Smooth muscle cell of the coronary artery (primary cell): ENCODE results near the gene C14orf119. TPM values are rescaled to one million over a fixed set of nuclear protein-coding genes. Genes with fewer than 3 reads are reported as not detected.

ENCODE experiments used
- total RNA-seq: library from RNA; depleted of rRNA; stranded (reverse); fragments of >200 nt; gene quantifications from 2 replicates; pipeline ENCODE4 v1.2.3, GENCODE V29; 2014; ENCODE audit warnings: low replicate concordance

The C14orf119 gene, protein sequence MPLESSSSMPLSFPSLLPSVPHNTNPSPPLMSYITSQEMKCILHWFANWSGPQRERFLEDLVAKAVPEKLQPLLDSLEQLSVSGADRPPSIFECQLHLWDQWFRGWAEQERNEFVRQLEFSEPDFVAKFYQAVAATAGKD
- 53.4 and 58.8 TPM in 2 replicates for total RNA-seq

DNA sequence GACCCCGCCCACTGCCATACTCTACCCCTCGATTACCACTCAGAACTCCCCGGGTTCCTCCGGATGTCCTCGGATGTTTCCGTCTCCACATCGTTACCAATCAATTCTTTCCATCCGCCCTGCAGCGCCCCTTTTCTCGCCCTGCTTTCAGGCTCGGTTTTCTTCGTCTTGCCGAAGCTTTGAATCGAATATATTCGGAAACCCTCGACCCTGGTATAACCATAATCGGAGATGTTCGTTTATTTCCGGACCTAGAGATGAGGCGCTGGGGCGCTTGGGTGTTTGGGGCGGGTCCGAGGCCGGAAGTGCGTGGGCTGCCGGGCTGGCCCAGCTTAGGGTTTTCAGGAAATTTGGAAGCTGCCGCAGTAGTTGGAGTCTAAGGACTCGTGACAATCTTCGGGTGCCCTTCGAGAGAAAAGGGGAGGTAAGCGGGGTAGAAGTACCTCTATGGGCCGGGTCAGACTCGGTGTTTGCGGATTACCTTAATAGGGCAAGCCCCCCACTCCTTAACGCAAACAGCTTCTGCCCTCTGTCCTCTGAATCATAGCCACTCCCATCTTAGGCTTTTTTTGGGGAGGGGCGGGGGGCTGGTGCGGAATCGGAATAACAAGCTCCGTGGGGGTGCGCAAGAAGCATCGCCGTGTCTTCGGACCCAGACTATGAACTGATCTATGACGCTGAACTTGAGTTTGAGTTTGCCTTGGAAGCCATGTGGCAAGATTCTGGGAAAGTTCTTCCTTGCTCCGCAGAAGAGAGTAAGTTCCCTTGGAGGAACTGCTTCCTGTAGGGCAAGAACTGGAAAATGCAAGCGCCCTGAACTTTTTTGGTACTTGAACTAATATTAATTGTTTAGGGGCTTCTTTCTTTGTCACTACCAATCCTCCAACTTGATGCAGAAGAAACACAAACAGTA lies at the start of gene C14orf119:
Gene C14orf119 (plus strand): TSS at position 310 of the 913 bp plus-strand sequence. CDS start 2,154 bp downstream, outside the sequence.

DNA sequence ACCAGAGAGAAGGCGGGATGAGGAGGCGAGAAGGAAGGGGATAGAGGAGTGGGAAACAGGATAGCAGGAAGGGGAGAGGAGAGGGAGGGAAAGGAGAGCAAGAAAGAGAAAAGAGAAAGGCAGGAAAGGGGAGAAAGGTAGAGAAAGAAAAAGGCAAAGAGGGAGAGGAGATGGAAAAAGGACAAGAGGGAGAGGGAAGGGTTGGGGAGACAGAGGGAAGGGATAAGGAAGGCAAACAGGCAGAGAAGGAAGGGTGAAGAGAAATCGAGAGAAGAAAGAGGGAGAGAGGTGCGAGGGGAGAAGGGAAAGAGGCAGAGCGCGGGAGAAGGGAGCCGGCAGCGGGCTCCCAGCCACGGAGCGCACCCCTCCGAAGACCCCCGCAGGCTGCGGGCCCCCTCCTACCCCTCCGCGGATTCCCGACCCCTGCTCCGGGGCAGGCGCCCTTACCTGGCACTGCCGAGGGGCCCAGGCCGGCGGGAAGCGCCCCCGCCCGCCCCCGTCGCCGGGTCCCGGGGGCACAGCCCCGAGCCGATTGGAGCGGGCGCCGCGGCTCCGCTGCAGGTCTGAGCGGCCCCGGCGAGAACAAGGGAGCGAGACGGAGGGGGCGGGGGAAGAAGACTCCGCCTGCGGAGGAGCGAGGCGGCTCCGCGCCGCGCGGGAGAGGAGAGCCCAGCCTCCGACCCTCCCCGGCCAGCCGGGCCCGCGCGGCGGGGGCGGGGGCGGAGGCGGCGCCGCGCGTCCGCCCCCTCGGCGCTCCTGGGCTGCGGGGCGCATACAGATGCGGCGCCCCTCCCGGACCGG lies 38.1 kb upstream of the C14orf119 start, which contains the start of gene CDH24:
Gene CDH24 (minus strand): TSS at position 565 of the 801 bp plus-strand sequence. CDS start 1,787 bp downstream, outside the sequence.

DNA sequence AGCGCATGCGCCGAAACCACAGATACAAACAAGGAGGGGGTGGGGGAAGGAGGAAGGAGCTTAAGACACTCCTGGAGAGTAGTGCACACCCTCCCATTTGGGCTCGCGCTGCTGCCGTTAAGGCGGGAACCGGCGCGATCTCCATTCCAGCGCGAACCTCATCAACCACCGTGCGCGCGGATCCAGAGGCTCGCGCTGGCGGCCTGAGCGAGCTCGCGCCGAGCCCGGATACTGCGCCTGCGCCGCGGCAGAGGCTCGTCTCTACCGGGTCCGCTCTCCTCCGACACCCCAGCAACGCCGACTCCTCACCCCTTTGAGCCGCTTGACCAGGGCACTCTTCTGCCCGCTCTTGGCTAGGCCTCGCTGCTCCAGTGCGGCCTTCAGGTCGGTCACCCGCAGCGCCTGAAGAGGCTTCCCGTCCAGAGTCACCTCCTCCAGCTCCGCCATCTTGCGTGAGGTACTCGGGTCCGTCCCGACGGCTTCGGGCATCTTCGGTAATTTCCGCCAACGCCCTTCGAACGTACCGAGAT lies 574 bp upstream of the C14orf119 start, which contains the start of gene ACIN1:
Gene ACIN1 (minus strand): TSS at position 471 of the 530 bp plus-strand sequence. CDS start 24 bp downstream, at position 447.

DNA sequence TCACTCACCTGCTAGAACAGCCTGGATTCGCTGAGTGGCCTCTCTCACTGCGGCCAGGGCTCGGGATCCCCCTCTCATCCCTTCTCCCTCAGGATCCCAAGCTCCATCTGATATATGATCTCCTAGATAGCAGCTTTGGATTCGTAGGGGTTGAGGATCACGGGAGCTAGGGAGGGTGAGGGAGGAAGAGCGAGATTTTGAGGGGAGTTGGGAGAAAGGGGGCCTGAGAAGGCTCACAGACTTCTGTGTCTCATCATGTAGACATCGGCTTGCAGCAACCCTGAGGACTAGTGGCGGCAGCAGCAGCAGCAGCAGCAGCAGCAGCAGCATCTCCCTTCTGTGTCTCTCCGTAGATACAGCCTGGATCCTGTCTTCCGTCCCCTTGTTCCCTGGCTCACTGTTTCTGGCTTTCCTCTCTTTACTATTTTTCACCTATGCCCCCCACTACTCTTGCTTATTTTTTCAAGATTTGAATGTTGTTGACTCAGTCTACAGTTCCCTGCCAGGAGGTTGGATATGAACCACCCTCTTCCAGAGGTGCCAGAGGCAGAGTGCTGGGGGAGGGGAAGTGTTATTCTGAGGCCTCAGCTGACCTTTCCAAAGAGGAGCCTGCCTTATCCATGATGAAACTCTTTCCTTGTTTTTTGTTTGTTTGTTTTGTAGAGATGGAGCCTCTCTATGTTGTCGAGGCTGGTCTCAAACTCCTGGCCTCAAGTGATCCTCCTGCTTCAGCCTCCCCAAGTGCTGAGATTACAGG lies 9.5 kb downstream of the C14orf119 start, which contains the start of gene CIROP:
Gene CIROP (minus strand): TSS at position 399 of the 757 bp plus-strand sequence. CDS start 69 bp downstream, at position 330.

DNA sequence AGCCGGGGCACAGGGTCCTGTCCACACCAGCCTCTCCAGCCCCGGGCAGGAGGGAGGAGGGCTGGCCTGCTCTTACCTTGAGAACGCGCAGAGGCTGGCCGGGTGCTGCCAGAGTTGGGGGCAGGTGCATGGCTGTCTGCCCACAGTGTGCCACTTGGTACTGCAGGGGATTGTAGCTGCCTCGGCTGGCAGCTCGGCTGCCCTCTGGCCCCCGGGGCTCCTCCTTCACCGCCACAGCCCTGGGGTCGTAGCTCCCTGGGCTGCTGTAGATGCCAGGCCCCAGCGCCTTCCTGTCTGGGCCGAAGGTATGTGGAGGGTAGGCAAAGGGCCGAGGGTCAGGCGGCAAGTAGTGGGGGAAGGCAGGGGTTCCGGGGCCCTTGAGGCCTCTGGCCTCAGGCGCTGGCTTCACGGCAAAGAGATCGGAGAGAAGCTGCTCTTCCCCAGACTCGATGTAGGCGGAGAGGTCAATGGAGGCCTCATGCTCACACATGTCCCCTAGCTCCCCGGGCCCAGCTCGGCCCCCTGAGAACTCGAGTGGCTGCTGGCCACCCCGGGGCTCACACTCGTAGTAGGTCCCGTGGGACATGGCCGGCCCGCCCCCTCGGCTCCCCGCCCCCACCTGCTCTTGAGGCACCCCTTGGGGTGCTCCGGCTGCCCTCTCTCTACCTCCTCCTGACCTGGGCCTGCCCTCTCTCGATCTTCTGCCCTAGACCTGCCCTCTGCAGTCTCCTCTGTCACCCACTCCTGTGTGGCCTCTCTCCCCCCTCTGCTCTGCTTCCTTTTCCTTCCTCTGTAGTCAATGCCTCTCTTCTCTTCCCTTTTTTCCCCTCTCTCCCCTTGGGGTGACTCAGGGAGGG lies 23.4 kb downstream of the C14orf119 start, which contains the start of gene CEBPE:
Gene CEBPE (minus strand): TSS at position 750 of the 857 bp plus-strand sequence. CDS start 164 bp downstream, at position 586.

Other genes starting within 250 kb of the C14orf119 start
- gene LRP10, start 223.8 kb upstream of the C14orf119 start, total RNA-seq, result 47.1 and 59.4 TPM in 2 replicates
- gene REM2, start 212.3 kb upstream of the C14orf119 start, total RNA-seq, result 0.08 TPM in 1 of 2 replicates, not detected in the other
- 46.7 and 118 TPM in 2 replicates for gene RBM23, start 176.4 kb upstream of the C14orf119 start, total RNA-seq
- 61.3 and 86.6 TPM in 2 replicates for gene PRMT5, start 166.1 kb upstream of the C14orf119 start, total RNA-seq
- 27.0 and 29.3 TPM in 2 replicates for gene HAUS4, start 138.4 kb upstream of the C14orf119 start, total RNA-seq
- 19.2 and 54.1 TPM in 2 replicates for gene AJUBA, start 113.0 kb upstream of the C14orf119 start, total RNA-seq
- gene C14orf93, start 85.4 kb upstream of the C14orf119 start, total RNA-seq, result 6.2 and 10.6 TPM in 2 replicates
- gene PSMB5, start 60.6 kb upstream of the C14orf119 start, total RNA-seq, result 210 and 299 TPM in 2 replicates
- not detected in 2 replicates for gene PSMB11, start 53.3 kb upstream of the C14orf119 start, total RNA-seq
- 4.0 and 4.9 TPM in 2 replicates for gene CDH24, start 38.0 kb upstream of the C14orf119 start, total RNA-seq
- gene ACIN1, start 369 bp upstream of the C14orf119 start, total RNA-seq, result 55.7 and 70.0 TPM in 2 replicates
- 0.12 TPM in 1 of 2 replicates, not detected in the other for gene CIROP, start 9.5 kb downstream of the C14orf119 start, total RNA-seq
- not detected in 2 replicates for gene CEBPE, start 23.8 kb downstream of the C14orf119 start, total RNA-seq
- gene SLC7A8, start 88.2 kb downstream of the C14orf119 start, total RNA-seq, result 0.15 and 16.1 TPM in 2 replicates
- not detected in 2 replicates for gene RNF212B, start 142.4 kb downstream of the C14orf119 start, total RNA-seq
- 3.4 and 3.6 TPM in 2 replicates for gene HOMEZ, start 190.6 kb downstream of the C14orf119 start, total RNA-seq
- gene PPP1R3E, start 207.4 kb downstream of the C14orf119 start, total RNA-seq, result 1.6 and 2.2 TPM in 2 replicates
- gene BCL2L2, start 211.3 kb downstream of the C14orf119 start, total RNA-seq, result 16.4 and 17.8 TPM in 2 replicates
- gene PABPN1, start 226.0 kb downstream of the C14orf119 start, total RNA-seq, result 76.1 and 118 TPM in 2 replicates